Activated CD8-positive, alpha-beta memory T cell treated with anti-CD3 and anti-CD28 coated beads, Interleukin-2, amount 50 U/mL, for 48 hours (primary cell): ENCODE data around the gene MAPKAP1.

Source experiments
- DNase-seq: peaks from one replicate; pipeline ENCODE4 v3.0.0-alpha.2; 2020

Gene MAPKAP1

GRCh38 chr9:125475385-125475784 is 231.6 kb downstream of the MAPKAP1 start:
- no peak for DNase-seq

GRCh38 chr9:125472926-125473701 is 233.9 kb downstream of the MAPKAP1 start:
- no peak for DNase-seq

DNA sequence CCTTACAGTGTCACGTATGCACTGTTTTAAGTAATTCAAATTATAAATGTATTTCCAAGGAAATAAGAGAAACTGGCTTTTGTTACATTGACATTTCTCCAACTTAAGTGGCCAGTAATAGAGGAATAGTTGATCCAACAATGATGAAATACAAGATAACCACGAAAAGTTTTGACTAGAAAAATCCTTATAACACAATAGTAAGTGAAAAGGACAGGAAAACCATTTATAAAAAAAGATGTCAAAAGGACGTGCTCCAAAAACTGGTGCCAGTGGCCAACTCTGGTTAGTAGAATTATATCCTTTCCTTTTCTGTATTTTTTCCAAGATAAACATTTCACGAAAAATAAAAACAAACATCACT is 234.5 kb downstream of the MAPKAP1 start:
- no peak for DNase-seq

- no peak for DNase-seq
These were observed 236.0 kb downstream of the MAPKAP1 start for GRCh38 chr9:125470767-125471580.

GRCh38 chr9:125470189-125470588 is 236.8 kb downstream of the MAPKAP1 start:
- no peak for DNase-seq

DNA sequence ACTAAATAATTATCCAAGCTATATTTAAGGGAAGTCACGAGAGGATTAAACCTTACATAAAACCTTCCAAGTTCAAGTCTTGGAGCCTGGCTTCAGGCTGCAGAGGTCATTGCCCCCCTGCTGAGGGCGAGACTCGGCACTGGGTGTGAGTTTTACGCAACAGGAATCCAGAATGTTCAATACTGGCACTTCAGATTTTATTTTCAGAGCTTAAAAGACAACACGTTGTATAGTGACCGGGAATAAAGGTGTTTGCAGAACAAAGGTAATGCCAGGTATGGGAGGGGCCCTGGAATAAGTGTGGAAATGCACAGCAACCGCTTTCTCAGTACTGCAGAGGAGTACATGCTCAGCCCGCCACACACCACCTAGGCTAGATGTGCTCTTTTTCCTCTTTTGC is 238.4 kb downstream of the MAPKAP1 start:
- no peak for DNase-seq

DNA sequence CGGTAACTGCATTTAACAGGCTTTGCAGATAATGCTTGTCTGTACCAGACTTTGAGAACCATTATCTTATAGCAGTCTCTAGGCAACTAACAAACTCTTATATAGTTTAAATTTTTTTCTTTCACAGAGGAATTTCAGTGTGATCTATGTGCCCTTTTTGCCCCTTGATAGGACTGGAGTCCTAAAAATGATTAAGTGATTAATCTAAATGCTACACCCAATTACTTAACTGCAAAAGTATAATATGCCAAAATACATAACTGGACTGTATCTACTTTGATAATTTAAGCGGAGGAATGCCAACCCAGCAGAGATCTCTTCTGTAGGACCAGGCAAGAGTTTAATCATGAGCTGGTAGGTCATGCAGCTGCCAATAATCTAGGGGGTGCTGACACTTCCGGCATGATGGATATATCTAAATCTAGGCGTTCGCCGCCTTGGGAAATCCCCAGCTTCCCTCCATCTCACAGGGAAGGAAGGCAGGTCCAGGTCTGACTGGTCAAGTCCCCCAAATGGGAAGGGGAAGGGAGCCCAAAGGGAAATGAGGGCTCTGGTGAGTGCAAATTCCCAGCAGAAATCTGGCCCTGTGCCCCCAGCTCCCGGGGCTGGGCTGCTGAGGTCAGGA is 239.8 kb downstream of the MAPKAP1 start:
- no peak for DNase-seq

- DNase-seq, result no peak
These were observed 240.6 kb downstream of the MAPKAP1 start for GRCh38 chr9:125466411-125466810.

DNA sequence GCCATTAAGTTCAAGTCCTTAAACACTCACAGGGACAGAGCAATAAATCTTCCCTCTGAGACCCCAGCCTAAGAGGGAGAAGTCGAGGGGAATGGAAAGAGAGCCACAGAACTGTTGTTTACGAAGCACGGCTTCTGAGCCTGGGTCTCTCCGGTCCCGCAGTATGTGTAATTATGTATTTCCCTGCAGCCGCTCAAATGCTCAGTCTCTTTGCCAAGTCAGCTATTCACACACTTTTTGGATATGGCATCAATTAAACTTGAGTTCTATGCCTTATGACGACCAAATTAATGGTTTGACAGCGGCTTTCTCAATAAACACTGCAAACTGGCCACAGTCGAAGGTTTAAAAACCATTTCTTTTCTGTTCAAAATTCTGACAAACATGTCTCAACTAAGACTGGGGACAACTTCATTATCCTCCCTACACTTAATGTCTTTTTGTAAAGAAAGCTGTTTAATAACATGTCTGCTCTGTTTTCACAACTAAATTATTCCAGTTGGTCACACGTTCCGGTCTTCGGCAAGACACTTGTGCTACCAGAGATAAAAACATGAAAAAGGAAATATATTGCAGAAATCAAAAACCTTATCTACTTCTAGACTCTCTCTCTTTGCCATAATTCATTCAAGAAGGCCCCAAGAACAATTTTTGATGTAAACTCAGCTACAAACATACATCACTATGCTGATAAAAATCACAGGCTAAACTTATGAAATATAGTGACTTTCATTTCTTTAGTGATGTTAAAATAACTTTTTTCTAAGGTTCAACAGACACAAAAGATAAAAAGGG is 242.2 kb downstream of the MAPKAP1 start:
- DNase-seq, result no peak

GRCh38 chr9:125463926-125464325 is 243.1 kb downstream of the MAPKAP1 start:
- no peak for DNase-seq

GRCh38 chr9:125462861-125463291 is 244.1 kb downstream of the MAPKAP1 start:
- DNase-seq, result no peak

DNA sequence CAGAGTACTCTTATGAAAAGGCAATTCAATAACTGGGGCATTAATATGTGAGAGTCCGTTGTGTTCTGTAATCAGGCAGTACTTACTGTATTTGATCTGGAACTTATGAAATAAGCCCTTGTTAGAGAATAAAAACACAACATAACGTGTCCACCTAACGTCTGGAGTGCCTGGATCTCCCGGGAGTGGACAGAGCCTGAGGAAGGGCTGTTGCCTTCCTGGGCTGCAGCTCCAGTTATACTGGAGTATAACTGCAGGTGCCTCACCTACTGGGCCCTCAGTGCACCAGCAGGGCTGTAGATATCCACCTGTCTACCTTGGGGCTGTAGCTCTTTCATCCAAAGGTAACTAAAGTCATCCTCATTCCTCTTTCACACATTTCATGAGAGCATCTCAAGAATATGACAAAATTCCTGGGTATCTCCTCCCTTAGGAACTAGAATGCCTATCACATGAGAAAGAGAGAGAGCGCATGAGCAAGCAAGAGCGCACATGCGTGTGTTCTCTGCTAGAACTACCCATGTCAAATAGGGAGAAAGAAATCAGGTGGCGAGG is 245.3 kb downstream of the MAPKAP1 start:
- no peak for DNase-seq

DNA sequence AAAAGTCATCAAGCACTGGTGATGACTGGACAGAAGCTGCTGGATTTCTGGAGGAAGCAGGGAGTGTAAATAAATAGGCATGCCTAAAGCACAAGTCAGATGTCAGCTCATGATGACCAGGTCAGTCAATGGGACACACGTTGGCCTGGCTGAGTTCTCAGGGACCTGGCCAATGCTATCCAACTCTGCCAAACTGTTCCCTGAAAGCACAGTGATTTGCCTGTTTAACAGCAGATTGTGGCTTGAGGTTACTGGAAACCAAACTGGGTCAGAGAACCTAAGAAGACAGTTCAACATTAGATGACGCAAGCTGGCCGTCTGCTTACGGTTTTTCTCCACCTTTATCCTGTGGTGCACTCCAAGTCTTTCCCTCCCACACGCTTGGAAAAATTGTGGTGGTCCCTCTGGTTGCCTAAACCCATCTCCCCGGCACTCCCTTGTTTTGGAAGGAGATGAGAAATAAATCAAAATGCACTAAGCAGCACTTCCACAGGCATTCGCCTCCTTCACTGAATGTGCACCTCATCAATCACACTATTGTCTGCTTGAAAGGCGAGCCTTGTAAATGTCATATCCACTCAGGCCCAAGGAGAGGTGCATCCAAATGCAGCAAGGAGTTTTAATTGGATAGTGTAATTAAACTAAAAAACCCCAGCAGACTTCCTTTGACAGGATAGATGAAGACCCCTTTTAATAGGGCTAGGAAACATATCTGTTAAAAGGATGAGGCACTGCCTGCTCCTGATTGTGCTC is 245.9 kb downstream of the MAPKAP1 start:
- DNase-seq, result no peak

- no peak for DNase-seq
These were observed 246.7 kb downstream of the MAPKAP1 start for GRCh38 chr9:125460346-125460745.

DNA sequence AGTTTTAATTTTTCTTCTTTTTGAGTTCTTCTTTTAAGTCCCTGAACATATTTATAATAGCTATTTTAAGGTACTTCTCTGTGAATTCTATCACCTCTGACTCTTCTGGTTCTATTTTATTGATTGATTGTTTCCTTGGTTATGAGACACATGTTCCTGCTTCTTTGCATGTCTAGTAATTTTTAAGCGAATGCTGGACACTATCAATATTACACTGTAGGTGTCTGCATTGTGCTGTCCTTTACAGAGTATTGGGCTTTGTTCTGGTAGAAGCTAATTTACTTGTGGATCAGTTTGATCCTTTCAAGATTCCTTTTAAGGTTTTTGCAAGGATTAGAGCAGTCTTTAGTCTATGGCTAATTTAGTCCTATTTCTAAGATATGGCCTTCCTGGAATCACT is 249.7 kb downstream of the MAPKAP1 start:
- no peak for DNase-seq

DNA sequence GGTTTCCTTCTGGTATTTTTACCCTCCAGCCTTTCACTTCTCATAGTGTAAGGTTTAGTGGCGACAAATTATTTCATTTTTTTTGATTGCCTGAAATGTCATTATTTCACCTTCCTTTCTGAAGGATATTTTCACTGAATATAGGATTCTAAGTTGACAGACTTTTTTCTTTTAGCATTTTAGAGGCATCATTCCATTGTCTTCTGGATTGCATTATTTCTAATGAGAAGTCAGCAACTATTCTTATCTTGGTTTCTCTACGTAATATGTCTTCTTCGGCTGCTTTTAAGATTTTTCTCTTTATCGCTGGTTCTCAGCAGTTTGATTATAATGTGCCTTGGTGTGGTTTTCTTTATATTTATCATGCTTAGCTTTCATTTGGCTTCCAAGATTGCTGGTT is 251.1 kb downstream of the MAPKAP1 start:
- no peak for DNase-seq

GRCh38 chr9:125455132-125455531 is 251.9 kb downstream of the MAPKAP1 start:
- no peak for DNase-seq

DNA sequence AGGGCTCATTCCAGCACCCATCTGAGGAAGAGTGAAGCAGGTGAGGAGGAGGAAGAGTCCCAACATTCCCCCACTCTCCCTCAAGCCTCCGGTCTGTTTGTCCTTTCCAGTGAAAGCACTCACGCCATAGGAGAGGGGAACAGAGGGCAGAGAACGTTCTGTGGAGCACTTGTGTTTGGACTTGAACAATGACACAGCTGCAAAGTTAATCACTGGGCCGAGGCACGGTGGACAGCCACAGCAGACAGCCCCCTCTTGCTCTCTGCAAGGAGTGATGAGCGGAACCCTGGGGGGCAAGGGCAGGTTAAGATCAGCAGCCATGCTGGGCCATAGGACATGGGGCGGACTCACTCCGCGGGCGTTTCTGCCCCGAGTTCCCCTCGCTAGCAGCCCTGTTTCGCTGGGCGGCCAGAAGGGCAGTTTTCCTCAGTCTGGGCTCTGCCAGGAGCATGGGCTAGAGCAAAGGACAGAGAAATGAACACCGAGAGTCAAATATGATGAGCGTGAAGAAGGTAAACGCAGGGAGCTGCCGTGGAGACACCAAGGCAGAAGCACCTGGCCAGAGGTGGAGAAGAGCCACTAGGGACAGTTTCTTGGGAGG is 259.7 kb downstream of the MAPKAP1 start:
- DNase-seq, result peak; percentile 33

DNA sequence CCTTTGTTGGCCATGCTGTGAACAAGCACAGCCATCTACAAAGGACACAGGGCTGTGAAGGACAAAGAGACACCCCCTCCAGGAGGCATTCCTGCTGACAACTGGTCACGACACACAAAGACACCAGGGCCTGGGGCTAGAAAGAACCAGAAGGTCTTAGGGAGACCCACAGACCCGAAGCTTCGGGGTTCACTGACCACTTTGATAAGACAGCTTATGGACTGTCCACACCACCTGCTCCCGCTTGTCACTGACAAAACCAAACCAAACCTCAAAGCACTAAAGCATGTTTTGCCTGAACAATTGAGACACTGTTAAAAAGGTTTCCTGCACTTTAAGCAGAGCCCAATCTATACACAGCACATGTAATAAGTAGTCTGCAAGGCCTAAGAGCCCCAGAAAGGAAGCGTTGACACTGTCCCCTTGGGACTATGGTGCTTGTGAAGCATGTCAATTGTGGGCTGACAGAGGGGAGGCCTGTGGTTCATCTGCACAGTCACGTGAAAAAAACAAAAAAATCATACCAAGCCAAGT is 260.4 kb downstream of the MAPKAP1 start:
- no peak for DNase-seq

GRCh38 chr9:125444956-125445506 is 262.0 kb downstream of the MAPKAP1 start:
- DNase-seq, result no peak

DNA sequence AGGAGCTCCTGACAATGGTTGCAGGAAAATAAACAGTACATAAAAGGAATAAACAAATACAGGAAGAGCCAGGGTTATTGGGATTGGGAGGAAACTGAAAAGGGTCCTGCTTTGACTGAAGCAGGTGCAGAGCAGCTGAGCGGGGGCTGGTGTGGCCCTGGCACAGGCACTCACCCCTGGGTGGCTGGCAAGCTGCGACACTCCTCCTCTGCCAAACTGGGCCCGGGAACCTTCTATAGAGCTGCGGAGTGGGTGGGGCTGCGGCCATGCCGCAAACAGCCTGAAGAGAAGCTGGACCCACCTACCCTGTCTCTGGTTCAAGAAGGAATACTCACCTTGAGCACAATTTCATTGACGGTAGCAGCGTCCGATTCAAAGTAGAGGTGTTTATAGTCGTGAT is 262.8 kb downstream of the MAPKAP1 start:
- DNase-seq, result no peak
